GM21528 (cell line): Measurements from ENCODE around the gene IGLL5.

Source experiments
- ATAC-seq: cut with Tn5 transposase; IDR thresholded peaks from one replicate; pipeline ENCODE4 v1.9.1; 2021; ENCODE audit warnings: mild to moderate bottlenecking, moderate library complexity; ENCODE audit not compliant: unreplicated experiment, low FRiP score

IGLL5 gene

DNA sequence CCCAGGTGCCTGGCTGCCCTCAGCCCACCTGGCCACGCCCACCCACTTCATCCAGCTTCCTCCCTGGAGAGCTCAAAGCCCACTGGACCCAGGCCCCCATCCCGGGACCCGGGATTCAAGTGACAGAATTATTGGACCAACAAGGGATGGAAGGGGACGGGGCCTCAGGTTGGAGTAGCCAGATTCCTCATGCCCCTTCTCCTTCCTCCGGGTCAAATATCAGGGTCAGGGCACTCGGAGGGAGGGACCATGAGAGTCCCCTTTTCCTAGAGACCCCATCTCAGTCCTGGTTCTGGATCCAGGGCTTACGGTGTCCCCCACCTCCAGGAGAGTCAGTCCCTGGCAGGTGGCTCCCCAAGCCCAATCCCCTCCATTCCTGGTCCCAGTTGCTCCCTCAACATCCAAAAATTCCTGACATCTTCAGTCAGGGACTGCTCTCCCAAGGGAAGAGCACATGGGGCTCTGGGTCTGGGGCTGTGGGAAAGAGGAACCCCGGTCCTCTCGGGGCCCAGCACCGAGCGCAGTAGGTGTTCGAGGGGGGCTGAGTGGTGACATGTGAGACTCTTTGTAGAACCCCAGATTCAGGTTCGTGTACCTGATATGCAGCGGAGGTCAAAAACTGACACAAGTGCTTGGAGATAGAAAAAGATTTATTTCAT, 37.7 kb downstream of the IGLL5 start:
- ATAC-seq: no peak

DNA sequence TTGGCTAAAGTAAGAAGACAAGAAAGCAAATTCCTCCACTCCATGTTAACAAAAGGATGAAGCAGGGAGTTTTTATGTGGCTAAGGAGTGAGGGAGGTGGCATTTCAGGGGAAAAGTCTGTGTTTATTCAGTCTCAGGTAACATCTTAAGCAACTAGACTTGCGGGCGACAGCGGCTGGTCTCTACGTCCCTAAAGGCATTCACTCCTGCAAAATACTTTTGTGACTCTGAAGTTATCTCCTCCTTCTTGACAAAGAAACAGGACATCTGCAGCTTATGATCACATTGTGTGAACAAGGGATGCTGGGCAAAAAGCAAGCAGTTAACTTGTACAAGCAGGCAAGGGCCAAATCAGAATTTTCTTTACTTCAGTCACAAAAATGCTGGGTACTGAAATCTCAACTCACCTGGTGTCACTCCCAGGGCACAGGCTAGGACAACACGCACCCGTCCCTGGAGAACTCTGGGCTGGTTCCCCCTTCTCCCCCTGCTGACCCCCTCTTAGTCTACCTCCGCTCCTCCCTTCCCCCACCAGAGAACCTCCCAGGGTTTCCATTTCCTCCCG, 38.3 kb downstream of the IGLL5 start:
- ATAC-seq: no peak

DNA sequence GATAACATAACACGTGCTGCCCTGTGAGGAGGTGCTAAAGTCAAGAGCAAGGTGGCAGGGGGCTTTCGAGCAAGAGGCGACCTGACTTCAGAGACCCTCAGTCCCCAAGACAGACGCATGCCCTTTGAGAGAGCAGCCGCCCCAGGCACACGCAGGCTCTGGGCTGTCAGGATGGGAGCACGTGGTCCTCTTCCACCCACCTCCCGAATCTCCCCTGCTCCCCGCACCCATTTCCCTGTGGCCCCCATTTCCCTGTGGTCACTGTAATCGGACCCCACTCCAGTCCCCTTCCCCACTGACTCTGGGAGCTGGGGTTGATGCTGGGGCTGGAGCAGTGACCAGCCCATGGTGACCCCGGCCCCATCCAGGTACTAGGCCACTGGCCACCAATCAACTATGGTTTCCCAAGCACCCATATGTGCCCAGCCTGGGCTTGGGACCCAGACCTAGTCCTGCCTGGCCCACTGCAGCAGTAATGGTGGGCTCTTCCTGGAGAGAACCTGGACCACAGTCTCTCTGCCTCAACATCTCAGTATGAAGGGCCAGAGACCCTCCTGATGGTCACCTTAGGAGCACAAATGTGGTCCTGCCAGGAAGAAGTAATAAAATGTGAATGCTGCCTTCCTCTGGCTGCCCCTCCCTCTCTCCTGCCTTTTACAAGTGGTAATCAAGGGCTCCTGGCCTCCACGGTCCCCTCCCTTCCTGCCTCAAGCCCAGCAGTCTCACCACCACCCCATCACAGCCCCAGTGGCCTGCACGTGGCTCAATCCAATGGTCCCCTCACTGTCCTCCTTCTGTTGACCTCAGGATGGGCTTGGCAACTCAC, 39.0 kb downstream of the IGLL5 start:
- no peak for ATAC-seq

DNA sequence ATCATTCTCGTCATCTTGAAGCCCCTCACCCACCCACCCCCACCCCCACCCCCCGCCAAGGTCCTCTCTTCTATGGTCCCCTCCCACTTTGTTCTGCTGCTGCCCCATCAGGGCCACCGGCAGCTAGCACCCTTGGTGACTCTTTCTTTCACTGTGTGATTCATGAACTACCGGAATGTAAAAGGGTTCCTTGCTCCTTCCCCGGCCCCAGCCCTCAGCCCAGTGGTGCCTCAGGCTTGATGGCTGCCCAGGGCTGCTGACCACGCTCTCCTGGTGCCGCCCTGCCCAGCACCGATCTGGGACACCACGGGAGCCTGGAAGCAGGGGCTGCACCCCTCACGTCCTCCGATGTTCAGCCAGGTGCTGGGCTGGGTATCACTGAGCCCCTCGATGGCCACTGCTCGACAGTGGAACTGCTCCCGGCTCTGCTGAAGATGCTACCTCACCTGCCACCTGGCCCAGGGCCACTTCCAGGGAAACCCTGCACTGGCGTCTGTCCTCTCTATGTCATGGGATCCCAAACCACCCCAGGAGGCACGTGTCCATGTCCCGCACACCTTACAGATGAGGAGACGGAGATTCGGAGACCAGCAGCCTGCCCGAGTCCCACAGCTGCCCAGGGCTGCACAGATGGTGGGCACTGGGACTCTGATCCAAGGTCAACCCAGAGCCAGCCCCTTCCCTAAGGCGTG, 39.7 kb downstream of the IGLL5 start:
- ATAC-seq: no peak

DNA sequence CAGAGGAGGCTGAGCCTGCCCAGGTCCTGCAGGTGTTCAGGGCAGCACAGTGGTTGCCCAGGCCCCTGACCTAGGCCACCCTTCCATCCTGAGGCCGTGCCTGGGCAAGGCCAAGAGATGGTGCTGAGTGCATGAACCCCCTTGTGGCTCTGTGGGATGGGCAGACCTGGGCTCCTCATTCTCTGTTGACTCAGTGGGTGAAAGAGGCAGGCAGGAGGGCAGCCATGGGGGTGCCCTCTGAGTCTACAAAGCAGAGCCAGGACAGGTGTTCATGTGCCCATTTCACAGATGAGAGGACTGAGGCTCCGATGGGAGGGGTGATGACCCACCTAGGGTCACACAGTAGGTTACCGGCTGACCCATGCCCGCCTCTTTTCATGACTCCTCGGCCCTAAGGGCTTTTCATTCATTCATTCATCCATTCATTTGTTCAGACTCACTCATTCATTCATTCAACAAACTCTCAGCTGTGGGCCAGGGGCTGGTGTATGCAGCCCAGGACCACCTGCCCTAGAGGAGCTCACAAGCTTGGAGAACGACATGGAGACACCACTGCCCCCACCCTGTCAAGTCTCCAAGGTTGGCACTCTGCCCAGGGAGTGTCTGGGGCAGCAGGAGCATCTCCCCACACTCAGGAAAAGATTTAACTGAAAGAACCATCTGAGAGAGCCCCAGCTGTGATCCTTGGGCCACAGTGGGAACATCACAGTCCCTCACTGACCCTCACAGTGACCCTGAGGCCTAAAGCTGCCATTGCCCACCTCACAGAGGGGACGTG, 40.5 kb downstream of the IGLL5 start:
- ATAC-seq: no peak

DNA sequence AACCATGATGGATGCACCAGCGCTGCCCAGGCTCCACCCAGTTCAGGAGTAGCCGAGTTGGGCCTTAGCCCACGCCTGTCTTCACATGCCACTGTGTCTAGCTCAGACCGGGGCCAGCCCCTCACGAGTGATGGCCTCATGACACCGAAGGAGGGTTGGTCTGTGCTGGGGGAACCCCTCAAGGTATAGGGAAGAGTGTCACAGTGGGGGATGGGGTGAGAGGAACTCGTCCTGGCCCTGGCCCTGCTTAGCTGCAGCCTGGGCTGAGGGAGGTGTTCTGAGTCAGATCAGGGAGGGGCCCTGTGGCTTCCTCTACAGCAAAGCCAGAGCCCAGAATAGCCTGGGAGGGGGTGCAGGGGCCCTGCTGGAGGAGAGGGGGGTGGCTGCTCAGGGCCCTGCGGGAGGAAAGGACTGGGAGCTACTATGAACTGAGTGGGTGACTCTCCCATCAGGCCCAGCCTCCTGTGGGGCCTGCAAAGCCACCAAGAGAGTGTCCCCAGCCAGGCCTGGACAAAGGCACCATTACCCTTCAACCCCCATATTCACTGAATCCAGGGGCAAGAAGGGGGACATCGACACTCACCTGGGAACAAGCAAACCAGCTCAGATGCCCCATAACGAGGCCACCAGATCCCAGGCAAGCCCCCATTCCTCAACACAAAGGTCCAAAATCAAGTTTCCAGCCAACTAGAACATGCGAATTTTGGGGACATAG, 41.2 kb downstream of the IGLL5 start:
- peak; percentile 73 for ATAC-seq

DNA sequence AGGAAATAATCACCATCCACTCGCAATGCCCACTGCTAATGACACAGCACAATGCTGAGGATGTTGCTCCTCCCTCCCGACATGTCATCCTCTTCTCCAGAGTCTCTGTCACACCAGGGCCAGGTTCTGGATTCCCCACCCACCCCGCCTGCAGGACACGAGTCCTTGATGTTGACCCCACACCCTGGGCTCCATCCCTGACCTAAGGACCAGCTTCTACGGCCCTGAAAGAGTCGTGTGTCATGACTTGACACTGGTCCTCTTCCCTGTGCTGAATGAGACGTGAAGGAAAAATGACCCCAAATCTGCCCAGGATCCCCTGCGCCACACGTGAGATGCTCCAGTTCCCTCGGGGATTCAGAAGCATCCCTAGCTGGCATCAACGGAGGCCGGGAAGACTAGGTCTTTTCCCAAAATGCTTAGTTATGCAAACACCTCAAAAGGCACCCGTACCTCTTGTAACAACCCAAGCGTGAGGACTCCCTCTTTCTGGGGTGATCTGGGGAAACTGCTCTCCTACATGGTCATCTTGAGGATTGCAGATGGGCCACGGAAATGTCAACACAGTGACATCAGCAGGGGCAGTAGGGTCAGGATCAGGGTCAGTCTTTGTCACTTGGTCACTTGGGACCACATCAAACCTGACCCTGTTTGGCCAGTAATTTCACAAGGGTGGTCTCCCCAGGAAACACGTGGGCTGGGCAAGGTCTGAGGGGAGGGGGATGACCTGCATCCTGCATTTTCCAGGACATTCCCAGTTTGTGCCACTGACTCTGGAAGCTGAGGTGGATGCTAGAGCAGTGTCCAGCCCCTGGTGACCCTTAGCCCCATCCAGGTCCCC, 42.0 kb downstream of the IGLL5 start:
- no peak for ATAC-seq

DNA sequence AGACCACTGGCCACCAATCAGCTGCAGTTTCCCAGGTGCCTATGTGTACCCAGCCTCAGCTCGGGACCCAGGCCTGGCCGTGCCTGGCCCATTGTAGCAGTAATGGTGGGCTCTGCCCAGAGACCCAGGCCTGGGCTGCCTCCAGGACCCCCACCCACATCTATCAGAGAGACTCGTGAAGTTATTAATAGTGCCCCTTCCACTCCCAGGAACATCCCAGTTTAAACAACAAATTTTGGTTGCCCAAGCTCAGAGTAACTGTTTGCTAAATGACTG, 42.5 kb downstream of the IGLL5 start:
- ATAC-seq: no peak

DNA sequence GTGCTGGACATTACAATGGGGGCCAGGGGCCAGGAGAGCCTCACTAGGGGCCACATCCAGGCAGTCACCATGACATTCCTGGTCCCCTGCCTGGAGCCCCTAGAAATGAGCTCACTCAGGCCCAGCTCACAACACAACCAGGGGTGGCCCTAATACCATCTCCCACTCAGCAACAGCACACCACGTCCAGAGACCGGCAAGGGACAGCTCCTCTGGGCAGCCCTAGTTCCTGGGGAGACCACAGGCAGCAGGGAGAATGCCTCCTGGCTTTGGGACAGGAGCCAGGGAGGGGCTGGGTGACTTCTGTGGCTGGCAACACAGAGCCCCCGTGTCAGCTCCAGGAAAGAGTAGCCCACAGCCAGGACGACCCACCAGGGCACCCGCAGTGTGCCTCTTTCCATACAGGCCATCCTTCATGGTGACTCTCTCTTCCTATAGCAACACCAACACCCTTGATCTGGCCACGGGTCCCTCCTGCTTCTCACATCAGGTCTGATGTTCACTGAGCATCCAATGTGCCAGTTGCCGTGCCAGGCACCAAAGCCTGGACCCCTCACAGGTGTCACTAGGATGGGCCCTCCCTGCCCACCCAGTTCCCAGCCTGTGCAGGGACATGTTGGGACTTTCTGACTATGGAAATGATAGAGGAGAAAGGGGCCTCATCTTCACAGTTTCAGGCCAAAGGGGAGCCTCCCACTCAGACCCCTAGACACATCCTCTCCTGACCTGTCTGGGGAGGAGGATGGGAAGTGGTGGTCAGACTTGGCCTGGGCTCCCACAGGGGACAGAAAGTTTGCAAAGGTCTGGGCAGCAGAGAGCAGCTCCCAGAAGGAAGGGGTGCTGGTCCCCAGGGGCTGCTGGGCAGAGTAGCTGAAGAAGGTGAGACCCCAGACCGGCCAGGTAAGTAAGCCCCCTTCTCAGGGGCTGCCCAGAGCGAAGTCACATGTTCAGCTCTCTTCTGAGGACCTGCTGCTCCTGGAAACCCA, 43.2 kb downstream of the IGLL5 start:
- no peak for ATAC-seq

DNA sequence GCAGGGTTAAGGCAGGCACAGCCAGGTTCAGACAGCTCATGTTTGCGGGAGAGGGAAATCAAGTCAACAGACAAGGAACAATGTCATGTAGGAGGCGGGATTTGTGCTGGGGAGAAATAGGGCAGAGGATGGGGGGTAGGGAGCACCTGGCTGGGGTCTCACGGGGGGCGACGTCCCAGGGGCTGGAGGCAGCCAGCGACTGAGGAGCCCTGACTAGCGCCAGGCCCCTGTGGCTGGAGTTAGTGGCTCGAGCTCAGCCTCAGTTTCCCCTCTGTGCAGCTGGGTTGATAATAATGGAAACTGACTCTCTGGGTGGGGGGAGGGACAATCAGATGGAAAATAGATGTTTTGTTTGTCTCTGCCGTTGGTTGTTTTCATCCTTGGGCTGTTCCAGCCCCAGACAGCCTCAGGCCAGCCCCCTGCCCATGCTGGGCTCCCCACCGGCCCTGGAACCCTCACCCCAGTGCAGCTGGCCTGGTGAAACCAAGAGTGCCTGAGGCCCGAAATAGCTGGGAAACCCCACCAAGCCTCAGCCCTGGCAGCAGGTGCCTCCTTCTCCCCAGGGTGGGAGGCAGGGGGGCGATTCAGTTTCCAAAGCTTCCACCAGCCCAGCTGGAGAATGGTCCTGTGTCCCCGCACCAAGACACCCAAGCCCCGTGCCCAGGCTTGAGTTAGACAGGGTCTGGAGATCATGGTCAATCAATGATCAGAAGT, 44.1 kb downstream of the IGLL5 start:
- no peak for ATAC-seq

DNA sequence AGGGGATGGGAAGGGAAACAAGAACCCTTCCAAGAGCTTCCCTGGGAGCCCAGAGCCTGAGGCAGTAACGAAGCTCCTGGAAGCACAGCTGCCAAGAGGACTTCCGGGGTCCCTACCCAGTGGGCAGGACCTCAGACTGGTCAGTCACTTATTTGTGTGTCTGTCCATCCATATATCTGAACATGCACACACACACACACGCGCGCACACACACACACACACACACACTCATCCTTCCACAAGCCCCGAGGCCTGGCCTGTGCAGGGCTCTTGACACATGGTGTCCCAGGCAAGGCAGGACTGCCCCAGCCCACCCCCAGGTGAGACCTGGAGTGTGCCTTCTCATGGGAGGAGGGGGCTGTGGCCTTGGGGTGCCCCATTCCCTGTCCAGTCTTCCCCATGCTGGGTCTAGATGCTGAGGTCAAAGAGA, 44.9 kb downstream of the IGLL5 start:
- no peak for ATAC-seq

DNA sequence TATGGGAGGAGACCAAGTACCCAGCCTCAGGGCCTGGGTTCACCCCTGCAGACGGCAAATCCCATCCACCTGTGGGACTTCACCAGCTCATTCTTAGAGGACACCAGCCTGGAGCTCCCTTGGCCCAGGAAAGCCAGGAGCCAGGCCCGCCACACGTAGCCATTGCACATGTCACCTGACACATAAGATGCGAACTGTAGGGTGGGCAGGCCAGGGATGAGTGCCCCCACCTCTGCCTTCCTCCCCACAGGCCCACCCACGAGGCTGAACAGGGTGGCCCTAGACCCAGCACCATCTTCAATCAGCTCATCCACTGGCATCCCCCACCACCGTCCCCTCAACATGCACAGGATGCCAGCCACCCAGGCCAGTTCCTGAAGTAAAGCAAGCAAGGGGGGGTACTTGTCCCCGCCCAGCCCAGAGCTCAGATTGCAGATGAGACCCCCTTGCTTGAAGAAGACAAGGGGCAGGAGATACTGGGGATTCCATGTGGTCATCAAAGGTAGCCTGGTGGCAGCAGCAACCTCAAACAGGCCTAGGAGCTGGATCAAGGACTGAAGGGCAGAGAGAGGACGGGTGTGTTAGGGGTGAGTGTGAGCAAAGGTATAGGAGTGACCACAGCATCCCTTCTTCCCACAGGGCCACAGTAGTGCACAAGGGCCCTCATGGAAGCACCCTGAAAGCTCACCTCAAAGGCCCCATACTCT, 45.6 kb downstream of the IGLL5 start:
- no peak for ATAC-seq

DNA sequence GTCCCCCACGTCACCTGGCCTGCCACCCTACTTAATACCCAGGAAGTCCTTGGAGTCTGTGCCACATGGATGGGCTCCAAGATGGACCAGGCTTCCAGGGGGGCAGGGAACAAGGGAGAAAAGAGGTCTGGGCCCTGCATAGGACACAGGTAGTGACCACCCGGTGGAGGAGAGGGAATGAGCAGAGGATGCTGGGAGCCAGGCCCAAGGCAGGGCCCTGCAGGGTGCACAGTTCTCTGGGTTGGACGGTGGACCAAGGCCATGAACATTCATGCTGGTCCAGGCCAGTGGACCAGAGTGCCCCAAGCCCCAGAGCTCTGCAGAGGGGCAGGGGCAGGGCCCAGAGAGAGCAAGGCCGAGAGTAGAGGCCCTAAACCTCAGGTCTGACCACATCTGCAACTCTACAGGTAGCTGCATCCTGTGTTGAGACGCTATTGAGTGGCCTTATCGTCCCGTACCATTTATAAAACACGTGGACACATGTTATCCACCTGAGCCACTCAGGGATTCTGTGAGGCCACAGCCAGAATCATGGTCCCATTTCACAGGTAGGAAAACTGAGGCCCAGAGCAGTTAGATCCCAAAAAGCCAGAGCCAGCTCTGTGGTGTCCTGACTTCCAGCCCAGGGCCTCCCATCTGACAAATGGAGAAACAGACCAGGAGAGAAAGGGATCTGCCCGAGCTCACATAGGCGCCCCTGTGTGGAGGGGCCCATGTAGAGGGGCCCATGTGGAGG, 46.4 kb downstream of the IGLL5 start:
- no peak for ATAC-seq

DNA sequence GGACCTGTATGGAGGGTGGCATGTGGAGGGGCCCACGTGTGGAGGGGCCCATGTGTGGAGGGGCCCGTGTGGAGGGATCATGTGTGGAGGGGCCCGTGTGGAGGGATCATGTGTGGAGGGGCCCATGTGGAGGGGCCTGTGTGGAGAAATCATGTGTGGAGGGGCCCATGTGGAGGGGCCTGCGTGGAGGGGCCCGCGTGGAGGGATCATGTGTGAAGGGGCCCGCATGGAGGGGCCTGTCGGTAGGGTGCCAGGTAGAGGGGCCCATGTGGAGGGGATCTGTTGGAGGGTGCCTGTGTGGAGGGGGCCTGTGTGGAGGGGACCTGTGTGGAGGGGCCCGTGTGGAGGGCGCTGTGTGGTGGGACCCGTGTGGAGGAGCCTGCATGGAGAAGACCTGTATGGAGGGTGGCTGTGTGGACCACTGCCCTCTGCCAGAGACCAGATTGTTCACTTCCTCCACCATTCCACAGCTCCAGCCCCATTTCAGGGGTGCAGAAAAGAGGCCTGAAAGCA, 47.0 kb downstream of the IGLL5 start:
- ATAC-seq: no peak

DNA sequence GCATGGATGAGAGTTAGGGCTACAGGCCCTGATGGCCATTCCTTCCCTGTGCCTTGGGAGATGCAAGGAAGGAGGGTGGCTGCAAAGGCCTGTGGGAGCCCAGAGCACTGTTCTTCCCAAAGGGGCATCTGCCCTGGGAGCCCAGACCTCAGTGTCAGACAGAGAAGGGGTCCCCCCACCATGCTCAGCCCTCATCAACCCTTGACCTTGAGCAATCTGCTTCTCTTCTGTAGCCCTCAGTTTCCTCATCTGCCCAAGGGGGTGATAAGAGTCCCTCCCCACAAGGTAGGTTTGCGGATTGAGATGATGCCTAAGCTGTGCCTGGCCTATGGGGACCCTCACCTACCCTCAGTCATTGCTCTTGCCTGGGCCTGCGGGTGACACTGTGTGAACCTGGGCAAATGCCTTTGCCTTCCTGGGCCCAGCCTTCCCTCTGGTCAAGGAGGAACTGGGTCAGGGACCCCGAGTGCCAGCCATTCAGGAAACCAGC, 47.5 kb downstream of the IGLL5 start:
- peak; percentile 28 for ATAC-seq
